Measurements from ENCODE around the gene ZFHX3. TPM values are rescaled to one million over a fixed set of nuclear protein-coding genes. Genes with fewer than 3 reads are reported as not detected.

The ZFHX3 gene
- total and polyA plus RNA-seq, 7 experiments from 2014 or later: 0.09 to 9.8 (median 1.7) TPM

- Mint-ChIP-seq H3K36me3 (peaks cover 0 to 2% (median 0%) of the 10 kb centered on the region in 5 donors), H3K9me3 (no peaks in the 10 kb centered on the region), H3K4me1 (no peaks in the 10 kb centered on the region), H3K27me3 (peaks cover 0 to 19% (median 0%) of the 10 kb centered on the region in 5 donors), H3K4me3 (no peak overlapping the region), H3K27ac (no peak overlapping the region)
- ChIA-PET POLR2A (no interaction called here), CTCF (no interaction called here)
- no peaks in the 10 kb centered on the region for H3K9me3 ChIP-seq (ENCODE audit: control insufficient read depth in 2 of 3, low read length in 3 of 3)
- H3K27ac ChIP-seq (ENCODE audit: low read depth, low read length): no peak overlapping the region
- H3K27me3 ChIP-seq (ENCODE audit: control insufficient read depth in 2 of 2, insufficient read depth in 2 of 2, low read length in 2 of 2): no peaks in the 10 kb centered on the region
- ATAC-seq (no peak), DNase-seq (no peak)
- no peaks in the 10 kb centered on the region for H3K36me3 ChIP-seq (ENCODE audit: control insufficient read depth in 2 of 3, insufficient read depth in 3 of 3, low read length in 3 of 3)
- no peak overlapping the region for H3K4me3 ChIP-seq (ENCODE audit: low read length)
- no peaks in the 10 kb centered on the region for H3K4me1 ChIP-seq (ENCODE audit: control insufficient read depth in 2 of 2, insufficient read depth in 2 of 2, low read length in 2 of 2)
- intact Hi-C loops (cut with micrococcal nuclease): no loop called here
These were observed 137.1 kb downstream of the ZFHX3 start for GRCh38 chr16:72910875-72911274.

GRCh38 chr16:72910381-72910780, 137.5 kb downstream of the ZFHX3 start:
- Histone ChIP-seq H3K27me3 (ENCODE audit: control insufficient read depth in 2 of 2, insufficient read depth in 2 of 2, low read length in 2 of 2) (no peaks in the 10 kb centered on the region), H3K27ac (ENCODE audit: low read depth, low read length) (no peak overlapping the region), H3K36me3 (ENCODE audit: control insufficient read depth in 2 of 3, insufficient read depth in 3 of 3, low read length in 3 of 3) (no peaks in the 10 kb centered on the region), H3K4me3 (ENCODE audit: low read length) (no peak overlapping the region), H3K4me1 (ENCODE audit: control insufficient read depth in 2 of 2, insufficient read depth in 2 of 2, low read length in 2 of 2) (no peaks in the 10 kb centered on the region), H3K9me3 (ENCODE audit: control insufficient read depth in 2 of 3, low read length in 3 of 3) (no peaks in the 10 kb centered on the region)
- no peak for ATAC-seq
- Mint-ChIP-seq H3K36me3 (peaks cover 0 to 2% (median 0%) of the 10 kb centered on the region in 5 donors), H3K27me3 (peaks cover 0 to 19% (median 0%) of the 10 kb centered on the region in 5 donors), H3K4me1 (no peaks in the 10 kb centered on the region), H3K4me3 (no peak overlapping the region), H3K9me3 (no peaks in the 10 kb centered on the region), H3K27ac (no peak overlapping the region)
- ChIA-PET POLR2A (no interaction called here), CTCF (no interaction called here)
- intact Hi-C loops (cut with micrococcal nuclease): no loop called here
- no peak for DNase-seq

- Histone ChIP-seq H3K9me3 (ENCODE audit: control insufficient read depth in 2 of 3, low read length in 3 of 3) (no peaks in the 10 kb centered on the region), H3K4me3 (ENCODE audit: low read length) (no peak overlapping the region), H3K36me3 (ENCODE audit: control insufficient read depth in 2 of 3, insufficient read depth in 3 of 3, low read length in 3 of 3) (no peaks in the 10 kb centered on the region), H3K4me1 (ENCODE audit: control insufficient read depth in 2 of 2, insufficient read depth in 2 of 2, low read length in 2 of 2) (no peaks in the 10 kb centered on the region), H3K27ac (ENCODE audit: low read depth, low read length) (no peak overlapping the region), H3K27me3 (ENCODE audit: control insufficient read depth in 2 of 2, insufficient read depth in 2 of 2, low read length in 2 of 2) (no peaks in the 10 kb centered on the region)
- ChIA-PET CTCF (no interaction called here), POLR2A (no interaction called here)
- Mint-ChIP-seq H3K9me3 (no peaks in the 10 kb centered on the region), H3K4me1 (no peaks in the 10 kb centered on the region), H3K27me3 (peaks cover 0 to 19% (median 0%) of the 10 kb centered on the region in 5 donors), H3K36me3 (peaks cover 0 to 2% (median 0%) of the 10 kb centered on the region in 5 donors), H3K27ac (no peak overlapping the region), H3K4me3 (no peak overlapping the region)
- ATAC-seq: no peak
- intact Hi-C loops (cut with micrococcal nuclease): no loop called here
- no peak for DNase-seq
These were observed 138.7 kb downstream of the ZFHX3 start for GRCh38 chr16:72909196-72909595.

DNA sequence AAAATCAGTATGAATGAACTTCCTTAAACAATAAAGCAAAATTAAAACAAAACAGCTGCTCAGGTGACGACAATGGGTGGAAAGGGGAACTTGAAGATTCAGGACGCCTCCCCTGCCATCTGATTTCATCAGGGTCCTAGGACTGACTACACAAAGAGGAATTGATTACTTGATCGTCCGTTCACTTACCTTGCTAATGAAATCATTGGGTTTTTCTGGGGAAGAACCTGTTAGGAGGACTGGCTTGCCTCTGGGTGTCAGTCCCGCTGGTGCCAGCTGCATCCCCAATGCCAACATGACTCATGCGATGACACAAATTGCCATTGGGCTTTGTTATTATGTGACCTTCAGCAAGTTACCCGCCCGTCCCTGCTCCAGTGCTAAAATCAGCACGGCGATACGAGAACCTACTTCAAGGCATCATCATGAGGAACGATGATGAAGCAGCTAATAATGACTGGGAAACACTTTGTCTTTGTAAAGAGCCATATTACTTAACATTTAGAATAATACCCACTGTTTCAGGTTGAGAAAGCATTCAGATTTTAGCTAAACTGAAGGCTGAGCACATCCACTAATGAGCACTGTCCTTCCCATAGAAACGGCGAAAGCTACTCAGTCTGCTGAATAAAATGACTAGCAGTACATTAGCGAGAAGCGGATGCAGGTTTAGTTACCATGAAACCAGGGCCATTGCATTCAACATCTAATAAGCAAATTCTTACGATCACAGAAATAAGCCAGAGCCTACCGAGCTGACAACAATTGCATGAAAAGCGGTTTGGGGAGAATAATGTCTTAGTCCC, 139.4 kb downstream of the ZFHX3 start:
- no peaks in the 10 kb centered on the region for H3K9me3 ChIP-seq (ENCODE audit: control insufficient read depth in 2 of 3, low read length in 3 of 3)
- POLR2A ChIA-PET: no interaction called here
- no peak for DNase-seq
- H3K36me3 Mint-ChIP-seq: peaks cover 0 to 2% (median 0%) of the 10 kb centered on the region in 5 donors
- H3K4me3 ChIP-seq (ENCODE audit: low read length): no peak overlapping the region
- no peaks in the 10 kb centered on the region for H3K9me3 Mint-ChIP-seq
- peaks cover 0 to 19% (median 0%) of the 10 kb centered on the region in 5 donors for H3K27me3 Mint-ChIP-seq
- intact Hi-C loops (cut with micrococcal nuclease): no loop called here
- no peak overlapping the region for H3K27ac ChIP-seq (ENCODE audit: low read depth, low read length)
- peak; percentile 70 for ATAC-seq
- H3K4me1 Mint-ChIP-seq: no peaks in the 10 kb centered on the region
- H3K4me3 Mint-ChIP-seq: no peak overlapping the region
- CTCF ChIA-PET: no interaction called here
- H3K4me1 ChIP-seq (ENCODE audit: control insufficient read depth in 2 of 2, insufficient read depth in 2 of 2, low read length in 2 of 2): no peaks in the 10 kb centered on the region
- H3K27ac Mint-ChIP-seq: no peak overlapping the region
- no peaks in the 10 kb centered on the region for H3K27me3 ChIP-seq (ENCODE audit: control insufficient read depth in 2 of 2, insufficient read depth in 2 of 2, low read length in 2 of 2)
- no peaks in the 10 kb centered on the region for H3K36me3 ChIP-seq (ENCODE audit: control insufficient read depth in 2 of 3, insufficient read depth in 3 of 3, low read length in 3 of 3)

- ATAC-seq (no peak), DNase-seq (no peak)
- no peaks in the 10 kb centered on the region for H3K27me3 ChIP-seq (ENCODE audit: control insufficient read depth in 2 of 2, insufficient read depth in 2 of 2, low read length in 2 of 2)
- Mint-ChIP-seq H3K4me1 (no peaks in the 10 kb centered on the region), H3K36me3 (peaks cover 0 to 2% (median 0%) of the 10 kb centered on the region in 5 donors), H3K27ac (no peak overlapping the region), H3K27me3 (peaks cover 0 to 9% (median 0%) of the 10 kb centered on the region in 5 donors), H3K4me3 (no peak overlapping the region), H3K9me3 (no peaks in the 10 kb centered on the region)
- no peaks in the 10 kb centered on the region for H3K9me3 ChIP-seq (ENCODE audit: control insufficient read depth in 2 of 3, low read length in 3 of 3)
- H3K36me3 ChIP-seq (ENCODE audit: control insufficient read depth in 2 of 3, insufficient read depth in 3 of 3, low read length in 3 of 3): no peaks in the 10 kb centered on the region
- ChIA-PET CTCF (no interaction called here), POLR2A (no interaction called here)
- no peak overlapping the region for H3K27ac ChIP-seq (ENCODE audit: low read depth, low read length)
- H3K4me3 ChIP-seq (ENCODE audit: low read length): no peak overlapping the region
- no peaks in the 10 kb centered on the region for H3K4me1 ChIP-seq (ENCODE audit: control insufficient read depth in 2 of 2, insufficient read depth in 2 of 2, low read length in 2 of 2)
- intact Hi-C loops (cut with micrococcal nuclease): no loop called here
These were observed 142.3 kb downstream of the ZFHX3 start for GRCh38 chr16:72905581-72905980.

- Mint-ChIP-seq H3K36me3 (peaks cover 0 to 2% (median 0%) of the 10 kb centered on the region in 5 donors), H3K4me3 (no peak overlapping the region), H3K27me3 (peaks cover 0 to 3% (median 0%) of the 10 kb centered on the region in 5 donors), H3K9me3 (no peaks in the 10 kb centered on the region), H3K27ac (no peak overlapping the region), H3K4me1 (no peaks in the 10 kb centered on the region)
- ATAC-seq (no peak), DNase-seq (no peak)
- no peaks in the 10 kb centered on the region for H3K36me3 ChIP-seq (ENCODE audit: control insufficient read depth in 2 of 3, insufficient read depth in 3 of 3, low read length in 3 of 3)
- POLR2A ChIA-PET: no interaction called here
- no peaks in the 10 kb centered on the region for H3K9me3 ChIP-seq (ENCODE audit: control insufficient read depth in 2 of 3, low read length in 3 of 3)
- H3K27ac ChIP-seq (ENCODE audit: low read depth, low read length): no peak overlapping the region
- intact Hi-C loops (cut with micrococcal nuclease): no loop called here
- H3K4me1 ChIP-seq (ENCODE audit: control insufficient read depth in 2 of 2, insufficient read depth in 2 of 2, low read length in 2 of 2): no peaks in the 10 kb centered on the region
- H3K4me3 ChIP-seq (ENCODE audit: low read length): no peak overlapping the region
- H3K27me3 ChIP-seq (ENCODE audit: control insufficient read depth in 2 of 2, insufficient read depth in 2 of 2, low read length in 2 of 2): no peaks in the 10 kb centered on the region
- CTCF ChIA-PET: no interaction called here
These were observed 144.8 kb downstream of the ZFHX3 start for GRCh38 chr16:72903176-72903575.

DNA sequence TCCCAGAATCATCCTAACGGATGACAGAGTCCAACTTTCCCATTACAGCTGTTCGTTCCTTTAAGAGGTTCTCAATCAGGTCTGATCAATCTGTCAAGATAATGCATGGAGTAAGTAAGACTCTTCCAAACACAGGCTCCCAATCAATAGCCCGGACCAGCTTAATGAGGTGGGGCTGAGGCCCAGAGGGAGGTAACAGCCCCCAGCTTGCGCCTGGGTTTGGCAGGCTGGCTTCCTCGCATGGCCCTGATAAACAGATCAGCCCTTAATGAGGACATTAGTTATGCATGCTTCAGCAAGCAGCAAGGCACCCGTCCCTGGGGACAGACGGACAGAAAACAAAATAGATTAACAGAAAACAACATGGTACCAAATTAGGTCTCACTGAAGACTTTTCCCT, 145.7 kb downstream of the ZFHX3 start:
- Mint-ChIP-seq H3K27me3 (peaks cover 0 to 5% (median 0%) of the 10 kb centered on the region in 5 donors), H3K36me3 (peaks cover 0 to under 1% (median 0%) of the 10 kb centered on the region in 5 donors), H3K4me1 (no peaks in the 10 kb centered on the region), H3K4me3 (no peak overlapping the region), H3K27ac (no peak overlapping the region), H3K9me3 (no peaks in the 10 kb centered on the region)
- DNase-seq (no peak), ATAC-seq (no peak)
- no peaks in the 10 kb centered on the region for H3K4me1 ChIP-seq (ENCODE audit: control insufficient read depth in 2 of 2, insufficient read depth in 2 of 2, low read length in 2 of 2)
- H3K27ac ChIP-seq (ENCODE audit: low read depth, low read length): no peak overlapping the region
- no peaks in the 10 kb centered on the region for H3K27me3 ChIP-seq (ENCODE audit: control insufficient read depth in 2 of 2, insufficient read depth in 2 of 2, low read length in 2 of 2)
- no peaks in the 10 kb centered on the region for H3K9me3 ChIP-seq (ENCODE audit: control insufficient read depth in 2 of 3, low read length in 3 of 3)
- H3K4me3 ChIP-seq (ENCODE audit: low read length): no peak overlapping the region
- intact Hi-C loops (cut with micrococcal nuclease): no loop called here
- H3K36me3 ChIP-seq (ENCODE audit: control insufficient read depth in 2 of 3, insufficient read depth in 3 of 3, low read length in 3 of 3): no peaks in the 10 kb centered on the region
- ChIA-PET CTCF (no interaction called here), POLR2A (no interaction called here)

Measured in naive thymus-derived CD4-positive, alpha-beta T cell (primary cell).